Neuronal stem cell (in vitro differentiated cells): ENCODE data around the gene LEMD2.
A peak's percentile ranks its signal among the peaks of the same experiment; 100 is the strongest.

Experiments used
- DNase-seq: peaks from one replicate; pipeline ENCODE4 v3.0.0-alpha.2; 2013; ENCODE audit warnings: low spot score
- H2AFZ ChIP-seq: one replicate; pipeline ENCODE4 v1.6.1; 2013; ENCODE audit warnings: mild to moderate bottlenecking, low read length, inconsistent platforms
- H2AK5ac ChIP-seq: 2 replicates; pipeline ENCODE4 v1.6.1; 2013; ENCODE audit warnings: low read depth, mild to moderate bottlenecking, inconsistent platforms, low read length, moderate library complexity, mixed read lengths
- H2BK120ac ChIP-seq: 2 replicates; pipeline ENCODE4 v1.6.1; 2013; ENCODE audit warnings: low read depth, mild to moderate bottlenecking, inconsistent platforms, low read length, moderate library complexity, mixed read lengths
- H2BK12ac ChIP-seq: one replicate; pipeline ENCODE4 v1.6.1; 2013; ENCODE audit warnings: low read length, inconsistent platforms
- H2BK15ac ChIP-seq: 2 replicates; pipeline ENCODE4 v1.6.1; 2013; ENCODE audit warnings: mild to moderate bottlenecking, low read length, inconsistent platforms, mixed read lengths
- H2BK5ac ChIP-seq: one replicate; pipeline ENCODE4 v1.6.1; 2013; ENCODE audit warnings: inconsistent platforms, mild to moderate bottlenecking, low read length, moderate library complexity
- H3K14ac ChIP-seq: one replicate; pipeline ENCODE4 v1.6.1; 2013; ENCODE audit warnings: low read length, inconsistent platforms
- H3K18ac ChIP-seq: 2 replicates; pipeline ENCODE4 v1.6.1; 2013; ENCODE audit warnings: low read length, inconsistent platforms
- H3K23ac ChIP-seq: 2 replicates; pipeline ENCODE4 v1.6.1; 2013; ENCODE audit warnings: low read depth, mild to moderate bottlenecking, mixed read lengths, low read length, inconsistent platforms; ENCODE audit not compliant: poor library complexity
- H3K27ac ChIP-seq: replicated peaks from 3 replicates; pipeline ENCODE4 v1.5.1; 2013; ENCODE audit warnings: low read length, inconsistent platforms
- H3K27me3 ChIP-seq, 3 experiments: 2 replicates each; pipeline ENCODE4 v1.6.1; 2013; ENCODE audit warnings: low read length in 3 of 3, mild to moderate bottlenecking in 2 of 3, inconsistent platforms in 1 of 3, low read depth in 1 of 3, mixed read lengths in 1 of 3, moderate library complexity in 1 of 3; ENCODE audit not compliant: control insufficient read depth in 3 of 3, insufficient read depth in 3 of 3
- H3K36me3 ChIP-seq, 2 donors: replicated peaks in 1 of 2; 2 replicates each; pipeline ENCODE4 v1.6.1; 2013; ENCODE audit warnings: low read length in 2 of 2; ENCODE audit not compliant: control insufficient read depth in 2 of 2, insufficient read depth in 2 of 2
- H3K4ac ChIP-seq: 2 replicates; pipeline ENCODE4 v1.6.1; 2013; ENCODE audit warnings: inconsistent platforms, mild to moderate bottlenecking, low read length, moderate library complexity
- H3K4me1 ChIP-seq, 2 donors: 1 replicate in 1 of 2; 2 replicates in 1 of 2; pipeline ENCODE4 v1.6.1; 2013; ENCODE audit warnings: low read length in 2 of 2, low read depth in 1 of 2; ENCODE audit not compliant: control insufficient read depth in 2 of 2, insufficient read depth in 1 of 2
- H3K4me2 ChIP-seq: one replicate; pipeline ENCODE4 v1.6.1; 2013; ENCODE audit warnings: mild to moderate bottlenecking, low read length, inconsistent platforms; ENCODE audit not compliant: insufficient read depth, poor library complexity, severe bottlenecking
- H3K4me3 ChIP-seq, 2 donors: 2 replicates each; pipeline ENCODE4 v1.5.1; 2013; ENCODE audit warnings: low read length in 2 of 2, mild to moderate bottlenecking in 2 of 2, inconsistent platforms in 1 of 2, moderate library complexity in 1 of 2
- H3K79me1 ChIP-seq: one replicate; pipeline ENCODE4 v1.6.1; 2013; ENCODE audit warnings: low read depth, mild to moderate bottlenecking, inconsistent platforms, low read length, moderate library complexity
- H3K9ac ChIP-seq: one replicate; pipeline ENCODE4 v1.6.1; 2013; ENCODE audit warnings: mild to moderate bottlenecking, low read depth, low read length, inconsistent platforms; ENCODE audit not compliant: poor library complexity
- H3K9me3 ChIP-seq, 2 donors: replicated peaks in 1 of 2; 2 replicates each; pipeline versions ENCODE3 to v1.6.1; 2013; ENCODE audit warnings: low read length in 2 of 2, mild to moderate bottlenecking in 2 of 2, inconsistent platforms in 1 of 2, low read depth in 1 of 2, mixed read lengths in 1 of 2, moderate library complexity in 1 of 2; ENCODE audit not compliant: control insufficient read depth in 2 of 2, insufficient read depth in 1 of 2
- H4K8ac ChIP-seq: one replicate; pipeline ENCODE4 v1.6.1; 2013; ENCODE audit warnings: low read depth, mild to moderate bottlenecking, inconsistent platforms, low read length, moderate library complexity
- H4K91ac ChIP-seq: one replicate; pipeline ENCODE4 v1.6.1; 2013; ENCODE audit warnings: low read length, low read depth, mild to moderate bottlenecking, inconsistent platforms; ENCODE audit not compliant: poor library complexity
- WGBS, 2 donors: extraction: QIAGEN DNeasy Blood & Tissue Kit; methylation state at CpG; one replicate each; pipeline ENCODE4 v1.1.7; 2013; ENCODE audit warnings: missing lambda C conversion rate in 2 of 2, mixed read lengths in 1 of 2; ENCODE audit not compliant: insufficient read length in 2 of 2, insufficient replicate concordance in 1 of 2; ENCODE audit errors: extremely low coverage in 2 of 2; 5-methylcytosine and 5-hydroxymethylcytosine counted together

Gene LEMD2

GRCh38 chr6:33737267-33738026 lies 51.5 kb downstream of the LEMD2 start:
- Histone ChIP-seq H3K27ac (no peak overlapping the region), H4K8ac (no peak overlapping the region), H3K14ac (no peak overlapping the region), H3K9me3 (no peaks in the 10 kb centered on the region), H3K4ac (no peak overlapping the region), H2BK12ac (no peak overlapping the region), H2AK5ac (peak overlapping the region; percentile 24), H3K27me3 (no peaks in the 10 kb centered on the region), H3K9ac (no peak overlapping the region), H3K79me1 (no peaks in the 10 kb centered on the region), H3K23ac (no peak overlapping the region), H3K18ac (no peak overlapping the region), H2AFZ (no peak overlapping the region), H2BK120ac (no peak overlapping the region), H2BK5ac (no peak overlapping the region), H3K4me3 (no peak overlapping the region), H2BK15ac (no peak overlapping the region), H3K36me3 (no peaks in the 10 kb centered on the region), H3K4me1 (no peaks in the 10 kb centered on the region), H3K4me2 (no peak overlapping the region), H4K91ac (no peak overlapping the region)
- no CpG with 5 or more reads among the region's 15 CpGs for WGBS, 2 donors
- DNase-seq = no peak

DNA sequence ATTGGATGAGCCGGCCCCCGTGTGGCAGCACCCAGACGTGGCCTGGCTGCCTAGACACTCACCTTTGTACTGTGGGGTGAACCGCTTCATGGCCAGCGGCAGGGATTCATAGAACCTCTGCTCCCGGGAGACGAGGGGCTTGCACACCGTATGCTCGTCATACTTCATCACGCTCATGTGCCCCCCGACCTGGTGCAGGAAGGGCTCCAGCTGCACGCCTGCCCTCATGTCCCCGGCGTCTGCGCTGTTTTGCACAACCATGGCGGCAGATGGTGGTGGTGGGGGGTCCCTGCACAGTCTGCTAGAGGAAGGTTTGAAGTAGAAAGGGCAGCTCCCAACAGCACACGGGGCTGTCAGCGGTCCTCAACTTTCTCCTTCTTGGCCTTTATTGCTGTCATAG lies 53.7 kb downstream of the LEMD2 start:
- no peak for DNase-seq
- Histone ChIP-seq H3K9ac (no peak overlapping the region), H3K36me3 (no peaks in the 10 kb centered on the region), H3K23ac (no peak overlapping the region), H3K4ac (no peak overlapping the region), H3K18ac (peak overlapping the region; percentile 35), H2BK12ac (no peak overlapping the region), H2BK15ac (no peak overlapping the region), H2AFZ (no peak overlapping the region), H3K14ac (no peak overlapping the region), H3K4me3 (no peak overlapping the region), H3K4me1 (peaks cover 0 to 5% of the 10 kb centered on the region in 2 donors), H3K79me1 (no peaks in the 10 kb centered on the region), H4K91ac (no peak overlapping the region), H3K4me2 (no peak overlapping the region), H3K27me3 (peaks cover 0 to 9% (median 0%) of the 10 kb centered on the region in 3 experiments), H3K27ac (no peak overlapping the region), H2BK5ac (no peak overlapping the region), H3K9me3 (no peaks in the 10 kb centered on the region), H2BK120ac (no peak overlapping the region), H2AK5ac (no peak overlapping the region), H4K8ac (no peak overlapping the region)
- WGBS, 2 donors = no CpG with 5 or more reads among the region's 18 CpGs

GRCh38 chr6:33733709-33734007 lies 55.3 kb downstream of the LEMD2 start:
- no peak overlapping the region for H3K14ac ChIP-seq
- H2AFZ ChIP-seq = no peak overlapping the region
- DNase-seq = no peak
- H3K4me2 ChIP-seq = no peak overlapping the region
- no peak overlapping the region for H3K4ac ChIP-seq
- no peak overlapping the region for H2BK15ac ChIP-seq
- no peak overlapping the region for H2BK5ac ChIP-seq
- peaks cover 0 to 16% (median 0%) of the 10 kb centered on the region in 3 experiments for H3K27me3 ChIP-seq
- WGBS, 2 donors = no CpG with 5 or more reads among the region's 8 CpGs
- no peaks in the 10 kb centered on the region for H3K36me3 ChIP-seq
- no peak overlapping the region for H2AK5ac ChIP-seq
- H2BK12ac ChIP-seq = no peak overlapping the region
- H3K4me1 ChIP-seq = peaks cover 0 to 5% of the 10 kb centered on the region in 2 donors
- H3K9ac ChIP-seq = no peak overlapping the region
- H4K91ac ChIP-seq = no peak overlapping the region
- H3K79me1 ChIP-seq = no peaks in the 10 kb centered on the region
- H4K8ac ChIP-seq = no peak overlapping the region
- H2BK120ac ChIP-seq = no peak overlapping the region
- no peak overlapping the region for H3K4me3 ChIP-seq
- H3K27ac ChIP-seq = no peak overlapping the region
- H3K9me3 ChIP-seq = no peaks in the 10 kb centered on the region
- no peak overlapping the region for H3K18ac ChIP-seq
- H3K23ac ChIP-seq = no peak overlapping the region

GRCh38 chr6:33732817-33733708 lies 55.9 kb downstream of the LEMD2 start:
- peaks cover 0 to 5% of the 10 kb centered on the region in 2 donors for H3K4me1 ChIP-seq
- H2AK5ac ChIP-seq = peak overlapping the region; percentile 16
- no peak overlapping the region for H3K4me2 ChIP-seq
- H3K27ac ChIP-seq = no peak overlapping the region
- H3K79me1 ChIP-seq = no peaks in the 10 kb centered on the region
- peak overlapping the region; percentile 16 for H3K18ac ChIP-seq
- H2BK12ac ChIP-seq = no peak overlapping the region
- peak overlapping the region; percentile 3 for H3K23ac ChIP-seq
- H3K4ac ChIP-seq = no peak overlapping the region
- no peak for DNase-seq
- no peak overlapping the region for H3K14ac ChIP-seq
- WGBS, 2 donors = no CpG with 5 or more reads among the region's 13 CpGs
- no peak overlapping the region for H3K4me3 ChIP-seq
- no peaks in the 10 kb centered on the region for H3K9me3 ChIP-seq
- no peak overlapping the region for H4K8ac ChIP-seq
- no peak overlapping the region for H2BK15ac ChIP-seq
- peaks cover 0 to 16% (median 0%) of the 10 kb centered on the region in 3 experiments for H3K27me3 ChIP-seq
- H4K91ac ChIP-seq = no peak overlapping the region
- H2AFZ ChIP-seq = no peak overlapping the region
- H2BK120ac ChIP-seq = no peak overlapping the region
- H2BK5ac ChIP-seq = no peak overlapping the region
- no peaks in the 10 kb centered on the region for H3K36me3 ChIP-seq
- no peak overlapping the region for H3K9ac ChIP-seq
